ENCODE results near the gene MAP3K21.

The MAP3K21 gene

DNA sequence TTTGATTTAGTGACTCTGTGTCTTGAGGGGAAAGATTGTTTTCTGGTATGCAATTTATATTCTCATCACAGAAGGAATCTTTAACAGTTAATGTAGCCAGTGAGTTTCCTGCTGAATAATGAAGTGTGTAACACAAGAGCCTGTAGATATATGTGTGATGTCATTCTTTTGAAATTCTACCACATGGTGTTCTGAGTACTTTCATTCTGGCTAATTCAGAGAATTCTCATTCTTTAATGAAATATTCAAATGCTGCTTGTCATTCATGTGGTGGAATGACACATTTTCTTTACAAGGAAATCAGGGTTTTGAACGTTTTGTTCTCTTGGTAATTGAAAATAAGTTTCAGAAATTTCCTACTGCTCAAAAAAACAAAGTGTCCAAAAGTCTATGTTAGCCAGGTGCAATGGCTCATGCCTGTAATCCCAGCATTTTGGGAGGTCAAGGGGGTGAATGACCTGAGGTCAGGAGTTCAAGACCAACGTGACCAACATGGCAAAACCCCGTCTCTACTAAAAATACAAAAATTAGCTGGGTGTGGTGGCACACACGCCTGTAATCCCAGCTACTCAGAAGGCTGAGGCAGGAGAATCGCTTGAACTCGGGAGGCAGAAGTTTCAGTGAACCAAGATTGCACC lies 79.6 kb downstream of the MAP3K21 start (continued):
- TF ChIP-seq ZFP30 (CRISPR knock-in tag; IDR thresholded peaks at IDR 0.05) (no peak), BACH2 (CRISPR knock-in tag; IDR thresholded peaks at IDR 0.05; ENCODE audit: borderline replicate concordance) (no peak), OSR1 (CRISPR knock-in tag; IDR thresholded peaks at IDR 0.05) (no peak)

DNA sequence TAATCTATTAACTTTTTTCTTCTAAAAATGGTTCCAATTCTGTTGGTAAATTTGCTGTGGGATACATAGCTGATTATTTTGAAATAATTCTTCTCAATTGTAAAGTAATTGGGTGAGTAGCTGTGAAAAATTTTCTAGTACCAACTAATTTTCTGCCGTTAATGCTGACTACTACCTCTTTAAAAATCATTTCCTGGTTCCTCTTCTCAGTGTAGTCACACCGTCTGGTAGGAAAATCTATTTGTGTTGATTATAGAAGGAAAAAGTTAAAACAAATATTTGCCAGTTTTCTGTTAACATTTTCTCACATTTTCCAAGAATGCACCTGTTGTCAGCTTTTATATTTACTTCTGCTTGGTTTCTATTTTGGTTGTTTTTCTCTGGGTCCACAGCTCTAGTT lies 82.0 kb downstream of the MAP3K21 start:
- TF ChIP-seq ZC3H10 (CRISPR knock-in tag; IDR thresholded peaks at IDR 0.05) (no peak), ZFP3 (CRISPR knock-in tag; IDR thresholded peaks at IDR 0.05) (no peak), ZNF70 (CRISPR knock-in tag; IDR thresholded peaks at IDR 0.05) (no peak), RARB (CRISPR knock-in tag; IDR thresholded peaks at IDR 0.05) (no peak), TCF4 (CRISPR knock-in tag; IDR thresholded peaks at IDR 0.05; ENCODE audit: borderline replicate concordance) (no peak), GLIS3 (CRISPR knock-in tag; IDR thresholded peaks at IDR 0.05) (no peak), PPARA (CRISPR knock-in tag; IDR thresholded peaks at IDR 0.05; ENCODE audit: borderline replicate concordance) (no peak), ARNTL (CRISPR knock-in tag; IDR thresholded peaks at IDR 0.05; ENCODE audit: borderline replicate concordance, low read depth) (no peak), OSR1 (CRISPR knock-in tag; IDR thresholded peaks at IDR 0.05) (no peak), ZNF565 (CRISPR knock-in tag; conservative IDR thresholded peaks at IDR 0.05; ENCODE audit: low read depth) (no peak)
- TF ChIP-seq, protein P1, sequence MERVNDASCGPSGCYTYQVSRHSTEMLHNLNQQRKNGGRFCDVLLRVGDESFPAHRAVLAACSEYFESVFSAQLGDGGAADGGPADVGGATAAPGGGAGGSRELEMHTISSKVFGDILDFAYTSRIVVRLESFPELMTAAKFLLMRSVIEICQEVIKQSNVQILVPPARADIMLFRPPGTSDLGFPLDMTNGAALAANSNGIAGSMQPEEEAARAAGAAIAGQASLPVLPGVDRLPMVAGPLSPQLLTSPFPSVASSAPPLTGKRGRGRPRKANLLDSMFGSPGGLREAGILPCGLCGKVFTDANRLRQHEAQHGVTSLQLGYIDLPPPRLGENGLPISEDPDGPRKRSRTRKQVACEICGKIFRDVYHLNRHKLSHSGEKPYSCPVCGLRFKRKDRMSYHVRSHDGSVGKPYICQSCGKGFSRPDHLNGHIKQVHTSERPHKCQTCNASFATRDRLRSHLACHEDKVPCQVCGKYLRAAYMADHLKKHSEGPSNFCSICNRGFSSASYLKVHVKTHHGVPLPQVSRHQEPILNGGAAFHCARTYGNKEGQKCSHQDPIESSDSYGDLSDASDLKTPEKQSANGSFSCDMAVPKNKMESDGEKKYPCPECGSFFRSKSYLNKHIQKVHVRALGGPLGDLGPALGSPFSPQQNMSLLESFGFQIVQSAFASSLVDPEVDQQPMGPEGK (CRISPR knock-in tag; IDR thresholded peaks at IDR 0.05; ENCODE audit: borderline replicate concordance), result no peak
- TF ChIP-seq, protein P2, sequence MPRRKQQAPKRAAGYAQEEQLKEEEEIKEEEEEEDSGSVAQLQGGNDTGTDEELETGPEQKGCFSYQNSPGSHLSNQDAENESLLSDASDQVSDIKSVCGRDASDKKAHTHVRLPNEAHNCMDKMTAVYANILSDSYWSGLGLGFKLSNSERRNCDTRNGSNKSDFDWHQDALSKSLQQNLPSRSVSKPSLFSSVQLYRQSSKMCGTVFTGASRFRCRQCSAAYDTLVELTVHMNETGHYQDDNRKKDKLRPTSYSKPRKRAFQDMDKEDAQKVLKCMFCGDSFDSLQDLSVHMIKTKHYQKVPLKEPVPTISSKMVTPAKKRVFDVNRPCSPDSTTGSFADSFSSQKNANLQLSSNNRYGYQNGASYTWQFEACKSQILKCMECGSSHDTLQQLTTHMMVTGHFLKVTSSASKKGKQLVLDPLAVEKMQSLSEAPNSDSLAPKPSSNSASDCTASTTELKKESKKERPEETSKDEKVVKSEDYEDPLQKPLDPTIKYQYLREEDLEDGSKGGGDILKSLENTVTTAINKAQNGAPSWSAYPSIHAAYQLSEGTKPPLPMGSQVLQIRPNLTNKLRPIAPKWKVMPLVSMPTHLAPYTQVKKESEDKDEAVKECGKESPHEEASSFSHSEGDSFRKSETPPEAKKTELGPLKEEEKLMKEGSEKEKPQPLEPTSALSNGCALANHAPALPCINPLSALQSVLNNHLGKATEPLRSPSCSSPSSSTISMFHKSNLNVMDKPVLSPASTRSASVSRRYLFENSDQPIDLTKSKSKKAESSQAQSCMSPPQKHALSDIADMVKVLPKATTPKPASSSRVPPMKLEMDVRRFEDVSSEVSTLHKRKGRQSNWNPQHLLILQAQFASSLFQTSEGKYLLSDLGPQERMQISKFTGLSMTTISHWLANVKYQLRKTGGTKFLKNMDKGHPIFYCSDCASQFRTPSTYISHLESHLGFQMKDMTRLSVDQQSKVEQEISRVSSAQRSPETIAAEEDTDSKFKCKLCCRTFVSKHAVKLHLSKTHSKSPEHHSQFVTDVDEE (CRISPR knock-in tag; IDR thresholded peaks at IDR 0.05), result no peak
- no peak for ATAC-seq

DNA sequence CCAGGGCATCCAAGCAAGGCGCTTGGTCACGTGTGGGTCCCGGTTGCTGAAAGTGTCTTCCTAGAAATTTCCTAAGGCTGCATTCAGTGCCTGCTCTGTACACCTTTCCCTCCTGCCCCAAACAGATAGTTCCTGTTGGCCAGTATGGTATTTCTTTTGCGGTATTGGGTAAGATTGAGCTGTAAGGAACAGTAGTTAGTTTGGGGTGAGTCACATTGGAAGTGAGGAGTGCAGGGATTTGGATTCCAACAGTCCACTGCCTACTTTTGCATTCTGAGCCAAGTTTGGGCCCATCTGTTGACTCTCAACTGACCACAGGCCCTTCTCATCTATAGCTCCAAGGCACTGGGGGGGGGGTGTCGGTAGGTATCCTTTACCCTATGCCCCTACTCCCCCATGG lies 83.4 kb downstream of the MAP3K21 start:
- ATAC-seq, result no peak
- no peak for TF ChIP-seq ZNF565 (CRISPR knock-in tag; conservative IDR thresholded peaks at IDR 0.05; ENCODE audit: low read depth)
- TF ChIP-seq, protein P3, sequence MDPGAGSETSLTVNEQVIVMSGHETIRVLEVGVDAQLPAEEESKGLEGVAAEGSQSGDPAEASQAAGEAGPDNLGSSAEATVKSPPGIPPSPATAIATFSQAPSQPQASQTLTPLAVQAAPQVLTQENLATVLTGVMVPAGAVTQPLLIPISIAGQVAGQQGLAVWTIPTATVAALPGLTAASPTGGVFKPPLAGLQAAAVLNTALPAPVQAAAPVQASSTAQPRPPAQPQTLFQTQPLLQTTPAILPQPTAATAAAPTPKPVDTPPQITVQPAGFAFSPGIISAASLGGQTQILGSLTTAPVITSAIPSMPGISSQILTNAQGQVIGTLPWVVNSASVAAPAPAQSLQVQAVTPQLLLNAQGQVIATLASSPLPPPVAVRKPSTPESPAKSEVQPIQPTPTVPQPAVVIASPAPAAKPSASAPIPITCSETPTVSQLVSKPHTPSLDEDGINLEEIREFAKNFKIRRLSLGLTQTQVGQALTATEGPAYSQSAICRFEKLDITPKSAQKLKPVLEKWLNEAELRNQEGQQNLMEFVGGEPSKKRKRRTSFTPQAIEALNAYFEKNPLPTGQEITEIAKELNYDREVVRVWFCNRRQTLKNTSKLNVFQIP (CRISPR knock-in tag; IDR thresholded peaks at IDR 0.05; ENCODE audit: borderline replicate concordance, low read depth), result no peak
- TF ChIP-seq TOX (CRISPR knock-in tag; IDR thresholded peaks at IDR 0.05; ENCODE audit: borderline replicate concordance), result no peak
- no peak for TF ChIP-seq CSDC2 (CRISPR knock-in tag; IDR thresholded peaks at IDR 0.05)
- no peak for TF ChIP-seq ZFP30 (CRISPR knock-in tag; IDR thresholded peaks at IDR 0.05)
- no peak for TF ChIP-seq ZC3H10 (CRISPR knock-in tag; IDR thresholded peaks at IDR 0.05)
- no peak for TF ChIP-seq SNAI2 (CRISPR knock-in tag; IDR thresholded peaks at IDR 0.05)

DNA sequence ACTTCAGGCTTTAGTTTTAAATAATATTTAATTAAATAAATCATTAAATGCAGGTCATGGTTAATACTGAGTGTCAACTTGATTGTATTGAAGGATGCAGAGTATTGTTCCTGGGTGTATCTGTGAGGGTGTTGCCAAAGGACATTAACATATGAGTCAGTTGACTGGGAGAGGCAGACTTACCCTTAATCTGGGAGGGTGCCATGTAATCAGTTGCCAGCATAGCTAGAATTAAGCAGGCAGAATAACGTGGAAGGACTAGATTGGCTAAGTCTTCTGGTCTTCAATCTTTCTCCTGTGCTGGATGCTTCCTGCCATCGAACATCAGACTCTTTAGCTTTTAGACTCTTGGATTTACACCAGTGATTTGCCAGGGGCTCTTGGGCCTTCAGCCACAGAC lies 85.3 kb downstream of the MAP3K21 start:
- TF ChIP-seq, protein P3 (CRISPR knock-in tag; IDR thresholded peaks at IDR 0.05; ENCODE audit: borderline replicate concordance, low read depth), result no peak
- no peak for TF ChIP-seq ZNF565 (CRISPR knock-in tag; conservative IDR thresholded peaks at IDR 0.05; ENCODE audit: low read depth)
- no peak for TF ChIP-seq ZFP3 (CRISPR knock-in tag; IDR thresholded peaks at IDR 0.05)
- TF ChIP-seq ZNF8 (CRISPR knock-in tag; IDR thresholded peaks at IDR 0.05), result no peak
- TF ChIP-seq, protein P2 (CRISPR knock-in tag; IDR thresholded peaks at IDR 0.05), result no peak
- no peak for TF ChIP-seq BACH2 (CRISPR knock-in tag; IDR thresholded peaks at IDR 0.05; ENCODE audit: borderline replicate concordance)
- TF ChIP-seq ISL1 (CRISPR knock-in tag; IDR thresholded peaks at IDR 0.05), result no peak
- TF ChIP-seq TCF4 (CRISPR knock-in tag; IDR thresholded peaks at IDR 0.05; ENCODE audit: borderline replicate concordance), result no peak
- no peak for TF ChIP-seq ZC3H10 (CRISPR knock-in tag; IDR thresholded peaks at IDR 0.05)
- TF ChIP-seq CSDC2 (CRISPR knock-in tag; IDR thresholded peaks at IDR 0.05), result no peak
- no peak for TF ChIP-seq ARNTL (CRISPR knock-in tag; IDR thresholded peaks at IDR 0.05; ENCODE audit: borderline replicate concordance, low read depth)
- ATAC-seq, result no peak

Data from SK-N-SH treated with all-trans-retinoic acid at 6 μM for 48 hours (cell line).